Stimulated activated effector memory CD8-positive, alpha-beta T cell treated with anti-CD3 and anti-CD28 coated beads, Interleukin-12 subunit alpha, Interleukin-12 subunit beta, amount 100 ng/mL, for 72 hours (primary cell): ENCODE results near the gene SMARCAL1.

ENCODE experiments used
- ATAC-seq: fragments of 150-1000 bp; cut with Tn5 transposase; 2 replicates; pipeline ENCODE4 v1.10.0; 2021
- DNase-seq, 2 donors: peaks; one replicate each; pipeline ENCODE4 v3.0.0; 2021 to 2022; ENCODE audit warnings: low spot score in 2 of 2
- H3K27ac Mint-ChIP-seq: one replicate; pipeline ENCODE4 v1.8.0; 2022; ENCODE audit warnings: mild to moderate bottlenecking, mixed read lengths
- H3K36me3 Mint-ChIP-seq: one replicate; pipeline ENCODE4 v1.8.0; 2022; ENCODE audit warnings: mild to moderate bottlenecking, mixed read lengths
- H3K4me1 Mint-ChIP-seq: one replicate; pipeline ENCODE4 v1.8.0; 2022; ENCODE audit warnings: mixed read lengths
- H3K4me3 Mint-ChIP-seq: one replicate; pipeline ENCODE4 v1.8.0; 2022; ENCODE audit warnings: mild to moderate bottlenecking, mixed read lengths
- H3K9me3 Mint-ChIP-seq: one replicate; pipeline ENCODE4 v1.8.0; 2022; ENCODE audit warnings: mixed read lengths

The SMARCAL1 gene

GRCh38 chr2:216387262-216387661, 25.0 kb upstream of the SMARCAL1 start:
- DNase-seq, result no peak
- H3K36me3 Mint-ChIP-seq, result no peaks in the 10 kb centered on the region
- peaks cover 14% of the 10 kb centered on the region for H3K4me1 Mint-ChIP-seq
- no peak overlapping the region for H3K27ac Mint-ChIP-seq
- ATAC-seq, result no peak
- no peaks in the 10 kb centered on the region for H3K9me3 Mint-ChIP-seq
- no peak overlapping the region for H3K4me3 Mint-ChIP-seq

DNA sequence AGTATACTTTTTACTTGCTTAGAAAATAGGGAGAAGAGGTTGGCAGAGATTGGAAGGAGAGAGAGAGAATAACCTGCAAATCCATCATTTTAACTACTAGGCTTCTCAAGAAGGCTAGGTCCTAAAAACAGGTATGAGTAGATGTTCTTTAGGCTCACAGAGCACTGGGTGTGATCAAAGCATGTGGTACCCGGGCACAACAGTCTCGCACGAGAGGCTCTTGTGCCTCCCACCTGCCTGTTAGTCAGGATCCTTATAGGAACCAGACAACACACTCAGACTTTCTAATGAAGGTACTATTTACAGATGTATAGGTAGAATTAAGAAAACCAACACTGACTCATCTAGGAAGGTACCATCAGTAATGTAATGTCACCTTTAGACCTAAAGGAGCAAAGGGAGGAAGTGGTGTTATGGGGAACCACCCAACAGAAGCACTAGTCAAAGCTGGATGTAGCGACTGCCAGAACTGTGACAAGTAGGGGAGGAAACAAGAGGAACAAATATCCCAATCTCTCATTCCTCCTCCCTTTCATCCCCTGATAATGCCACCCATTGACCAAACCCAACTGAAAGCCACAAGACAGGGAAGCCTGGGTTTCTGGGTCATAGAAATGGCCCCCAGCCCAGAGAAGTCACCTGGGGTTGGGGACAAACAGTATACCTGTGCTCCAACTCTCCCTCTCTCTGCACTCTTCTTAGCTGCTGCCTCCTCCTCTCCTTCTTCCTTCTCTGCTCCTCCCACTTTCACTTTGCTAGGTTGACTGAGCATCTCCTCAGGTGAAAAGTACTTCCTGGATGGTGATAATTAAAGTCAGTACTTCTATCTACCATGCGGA, 24.0 kb upstream of the SMARCAL1 start:
- Mint-ChIP-seq H3K36me3 (no peaks in the 10 kb centered on the region), H3K4me3 (no peak overlapping the region), H3K9me3 (no peaks in the 10 kb centered on the region), H3K27ac (no peak overlapping the region), H3K4me1 (peaks cover 14% of the 10 kb centered on the region)
- ATAC-seq, result peak; percentile 91
- no peak for DNase-seq

- Mint-ChIP-seq H3K36me3 (no peaks in the 10 kb centered on the region), H3K4me3 (no peak overlapping the region), H3K4me1 (peaks cover 15% of the 10 kb centered on the region), H3K9me3 (no peaks in the 10 kb centered on the region), H3K27ac (no peak overlapping the region)
- ATAC-seq (no peak), DNase-seq (no peak)
Measured at GRCh38 chr2:216389570-216389969, 22.7 kb upstream of the SMARCAL1 start.

GRCh38 chr2:216391401-216391800, 20.9 kb upstream of the SMARCAL1 start:
- Mint-ChIP-seq H3K4me3 (no peak overlapping the region), H3K36me3 (no peaks in the 10 kb centered on the region), H3K27ac (no peak overlapping the region), H3K9me3 (no peaks in the 10 kb centered on the region), H3K4me1 (peaks cover 20% of the 10 kb centered on the region)
- no peak for ATAC-seq
- no peak for DNase-seq

DNA sequence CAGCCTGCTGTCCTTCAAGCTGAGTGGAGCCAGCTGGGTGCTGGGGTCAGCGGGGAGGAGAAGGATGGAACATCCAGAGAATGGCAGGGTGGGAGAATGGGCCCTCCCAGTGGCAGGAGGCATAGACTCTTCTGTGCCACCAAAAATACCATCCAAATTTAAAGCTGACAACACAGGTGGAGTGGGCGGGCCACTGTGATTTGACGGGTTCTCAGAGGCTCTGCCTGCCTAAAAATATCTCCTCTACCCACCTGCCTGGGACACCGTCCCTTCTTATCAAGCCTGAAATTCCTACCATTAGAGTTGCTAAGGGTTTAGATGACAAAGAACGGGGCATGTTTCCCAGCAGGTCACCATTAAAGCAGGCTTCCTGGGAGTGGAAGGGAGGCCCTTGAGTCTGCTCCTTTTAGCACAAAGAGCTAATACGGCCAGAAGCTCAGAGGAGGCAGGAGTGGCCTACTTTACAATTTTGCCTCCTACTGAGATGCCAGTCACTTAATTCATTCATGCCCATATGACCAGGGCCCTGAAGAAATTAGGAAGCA, 20.2 kb upstream of the SMARCAL1 start:
- Mint-ChIP-seq H3K36me3 (no peaks in the 10 kb centered on the region), H3K27ac (no peak overlapping the region), H3K9me3 (no peaks in the 10 kb centered on the region), H3K4me3 (no peak overlapping the region), H3K4me1 (peaks cover 20% of the 10 kb centered on the region)
- no peak for DNase-seq
- ATAC-seq, result no peak

DNA sequence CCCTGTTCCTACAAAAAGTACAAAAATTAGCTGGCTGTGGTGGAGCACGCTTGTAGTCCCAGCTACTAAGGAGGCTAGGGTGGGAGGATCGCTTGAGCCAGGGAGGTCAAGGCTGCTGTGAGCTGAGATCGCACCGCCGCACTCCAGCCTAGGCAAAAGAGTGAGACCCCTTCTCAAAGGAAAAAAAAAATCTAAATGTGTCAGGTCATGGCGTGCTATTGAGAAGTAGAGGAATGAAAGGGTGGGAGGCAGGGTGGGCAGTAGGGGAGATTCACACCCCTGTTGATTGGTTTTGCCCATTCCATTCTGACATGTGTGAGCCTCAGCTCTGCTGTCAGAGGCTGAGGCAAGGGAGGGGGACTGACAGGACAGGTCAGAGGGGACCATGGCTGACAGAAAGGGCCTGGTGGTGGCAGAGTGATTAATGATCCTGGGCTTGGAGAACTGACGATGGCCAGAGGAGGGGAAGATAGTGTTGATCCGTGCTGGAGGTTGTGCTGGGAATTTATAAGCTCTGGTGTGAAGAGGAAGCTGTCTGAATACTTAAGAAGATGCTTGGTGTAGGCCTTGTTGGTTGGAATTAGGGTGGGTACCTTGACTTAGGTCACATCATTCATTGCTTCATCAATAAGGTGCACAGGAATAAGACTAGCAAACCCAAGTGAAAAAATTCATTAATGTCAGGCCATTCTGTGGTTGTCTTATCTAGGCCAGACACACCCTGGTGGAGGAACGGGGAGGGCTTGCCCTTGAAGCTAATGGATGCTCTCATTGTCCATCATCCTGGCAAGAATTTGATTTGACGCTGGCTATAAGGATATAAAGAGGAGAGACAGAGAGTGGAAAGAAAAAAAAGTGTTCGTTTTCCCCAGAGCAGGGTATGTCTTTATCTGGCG, 19.1 kb upstream of the SMARCAL1 start:
- no peaks in the 10 kb centered on the region for H3K9me3 Mint-ChIP-seq
- H3K4me1 Mint-ChIP-seq, result peaks cover 13% of the 10 kb centered on the region
- no peak overlapping the region for H3K27ac Mint-ChIP-seq
- no peak overlapping the region for H3K4me3 Mint-ChIP-seq
- H3K36me3 Mint-ChIP-seq, result no peaks in the 10 kb centered on the region
- no peak for ATAC-seq
- no peak for DNase-seq

DNA sequence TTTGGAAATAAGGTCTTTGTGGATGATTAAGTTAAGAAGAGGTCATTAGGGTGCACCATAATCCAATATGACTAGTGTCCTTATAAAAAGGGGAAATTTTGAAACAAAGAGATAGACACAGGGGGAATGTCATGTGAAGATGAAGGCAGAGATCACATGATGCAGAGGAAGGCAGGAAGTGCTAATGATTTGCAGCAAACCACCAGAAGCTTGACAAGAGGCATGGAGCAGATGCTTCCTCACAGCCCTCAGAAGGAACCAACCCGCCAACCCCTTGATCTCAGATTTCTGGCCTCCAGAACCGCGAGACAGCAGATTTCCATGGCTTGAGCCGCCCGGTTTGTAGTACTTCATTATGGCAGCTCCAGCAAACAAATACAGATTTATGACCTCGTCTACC, 17.4 kb upstream of the SMARCAL1 start:
- Mint-ChIP-seq H3K27ac (no peak overlapping the region), H3K36me3 (no peaks in the 10 kb centered on the region), H3K9me3 (no peaks in the 10 kb centered on the region), H3K4me1 (peaks cover 6% of the 10 kb centered on the region), H3K4me3 (no peak overlapping the region)
- ATAC-seq (no peak), DNase-seq (no peak)

DNA sequence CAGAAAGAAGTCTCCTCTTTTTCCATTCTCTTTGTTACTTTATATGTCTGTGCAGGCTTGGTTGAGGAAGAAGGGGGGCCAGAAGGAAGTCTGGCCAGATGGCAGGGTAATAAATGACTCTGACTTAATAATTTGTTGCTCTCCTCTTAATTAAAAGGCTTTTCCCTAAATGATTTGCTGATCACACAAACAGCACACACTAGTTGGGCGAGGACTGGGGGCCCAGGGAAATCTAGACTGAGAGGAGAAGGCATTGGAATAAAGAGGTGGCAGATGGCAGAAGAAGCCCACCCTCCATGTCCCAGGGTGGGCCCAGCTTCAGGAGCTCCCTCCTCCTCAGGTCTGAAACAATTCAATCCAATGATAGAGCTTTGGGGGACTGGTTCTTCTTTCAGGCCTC, 12.7 kb upstream of the SMARCAL1 start:
- DNase-seq, result no peak
- Mint-ChIP-seq H3K4me3 (no peak overlapping the region), H3K9me3 (no peaks in the 10 kb centered on the region), H3K4me1 (peaks cover 4% of the 10 kb centered on the region), H3K27ac (no peak overlapping the region), H3K36me3 (no peaks in the 10 kb centered on the region)
- no peak for ATAC-seq

DNA sequence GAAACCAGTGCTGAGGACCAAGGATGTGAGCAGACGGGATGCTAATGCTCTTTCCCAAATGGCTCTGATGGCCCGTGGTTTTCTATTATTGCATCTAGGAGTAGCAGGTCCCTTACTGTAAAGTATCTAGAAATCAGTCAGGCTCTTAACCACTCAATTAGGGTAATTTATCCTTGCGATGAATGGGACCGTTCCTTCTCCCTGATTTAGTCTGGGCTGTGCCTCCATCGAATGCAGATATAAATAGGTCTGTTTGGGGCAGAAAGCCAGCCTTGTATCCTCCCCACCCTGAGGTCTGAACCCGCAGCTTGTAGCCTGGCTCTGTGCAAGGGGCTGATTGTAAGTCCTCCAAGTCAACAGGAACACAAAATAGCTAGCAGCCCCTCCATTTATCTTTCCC, 9.5 kb upstream of the SMARCAL1 start:
- ATAC-seq, result no peak
- no peak overlapping the region for H3K4me3 Mint-ChIP-seq
- no peak overlapping the region for H3K27ac Mint-ChIP-seq
- H3K36me3 Mint-ChIP-seq, result no peaks in the 10 kb centered on the region
- DNase-seq, result no peak
- H3K4me1 Mint-ChIP-seq, result no peaks in the 10 kb centered on the region
- H3K9me3 Mint-ChIP-seq, result no peaks in the 10 kb centered on the region

DNA sequence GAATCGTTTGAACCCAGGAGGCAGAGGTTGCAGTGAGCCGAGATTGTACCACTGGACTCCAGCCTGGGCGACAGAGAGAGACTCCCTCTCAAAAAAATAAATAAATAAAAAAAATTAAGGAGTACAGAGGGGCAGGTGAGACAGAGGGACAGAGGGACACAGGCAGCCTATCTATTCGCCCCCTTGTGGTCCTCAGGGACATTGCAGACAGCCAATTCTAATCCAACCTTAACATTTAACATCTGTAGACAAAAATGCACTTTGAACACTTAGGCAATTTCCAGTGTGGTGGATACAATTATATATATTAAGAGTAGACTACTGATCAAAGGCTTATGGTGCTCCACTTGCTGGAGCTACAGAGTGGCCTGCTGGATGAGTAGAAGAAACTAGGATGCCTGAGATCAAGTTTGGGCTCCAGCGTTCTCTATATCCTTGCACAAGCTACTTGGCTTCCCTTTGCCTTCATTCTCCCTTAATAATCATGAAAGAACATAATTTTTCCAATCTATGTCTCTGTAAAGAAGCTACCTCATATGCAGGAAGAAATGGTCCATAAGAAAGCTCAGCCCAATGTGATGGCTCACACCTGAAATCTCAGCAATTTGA, 8.2 kb upstream of the SMARCAL1 start:
- Mint-ChIP-seq H3K4me3 (no peak overlapping the region), H3K27ac (no peak overlapping the region), H3K4me1 (no peaks in the 10 kb centered on the region), H3K9me3 (no peaks in the 10 kb centered on the region), H3K36me3 (no peaks in the 10 kb centered on the region)
- peak; percentile 63 for ATAC-seq
- DNase-seq, result no peak

- peak overlapping the region; percentile 41 for H3K27ac Mint-ChIP-seq
- ATAC-seq (no peak), DNase-seq (no peak)
- H3K9me3 Mint-ChIP-seq, result no peaks in the 10 kb centered on the region
- H3K4me1 Mint-ChIP-seq, result no peaks in the 10 kb centered on the region
- no peak overlapping the region for H3K4me3 Mint-ChIP-seq
- no peaks in the 10 kb centered on the region for H3K36me3 Mint-ChIP-seq
Measured at GRCh38 chr2:216405588-216405987, 6.7 kb upstream of the SMARCAL1 start.

DNA sequence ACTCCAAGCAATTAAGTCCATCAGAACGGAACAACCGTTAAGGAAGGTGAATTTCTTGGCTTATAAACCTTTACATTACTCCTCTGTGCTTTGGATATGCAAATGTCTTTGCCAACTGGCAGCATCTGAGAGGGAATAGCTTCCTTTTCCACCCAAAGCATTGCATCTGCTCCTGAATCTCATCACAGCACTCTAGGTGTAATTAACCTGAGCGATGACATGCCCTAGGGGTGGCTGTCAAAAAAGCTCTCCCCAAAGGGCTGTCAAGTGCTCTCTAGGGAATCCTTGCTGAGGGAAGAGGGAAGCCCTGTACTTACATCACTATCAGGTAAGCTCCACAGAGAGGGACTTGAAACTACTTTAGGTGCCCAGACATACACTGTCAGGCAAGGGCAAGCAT, 5.5 kb upstream of the SMARCAL1 start:
- ATAC-seq, result no peak
- Mint-ChIP-seq H3K27ac (no peak overlapping the region), H3K4me1 (no peaks in the 10 kb centered on the region), H3K9me3 (no peaks in the 10 kb centered on the region), H3K4me3 (no peak overlapping the region), H3K36me3 (no peaks in the 10 kb centered on the region)
- no peak for DNase-seq

DNA sequence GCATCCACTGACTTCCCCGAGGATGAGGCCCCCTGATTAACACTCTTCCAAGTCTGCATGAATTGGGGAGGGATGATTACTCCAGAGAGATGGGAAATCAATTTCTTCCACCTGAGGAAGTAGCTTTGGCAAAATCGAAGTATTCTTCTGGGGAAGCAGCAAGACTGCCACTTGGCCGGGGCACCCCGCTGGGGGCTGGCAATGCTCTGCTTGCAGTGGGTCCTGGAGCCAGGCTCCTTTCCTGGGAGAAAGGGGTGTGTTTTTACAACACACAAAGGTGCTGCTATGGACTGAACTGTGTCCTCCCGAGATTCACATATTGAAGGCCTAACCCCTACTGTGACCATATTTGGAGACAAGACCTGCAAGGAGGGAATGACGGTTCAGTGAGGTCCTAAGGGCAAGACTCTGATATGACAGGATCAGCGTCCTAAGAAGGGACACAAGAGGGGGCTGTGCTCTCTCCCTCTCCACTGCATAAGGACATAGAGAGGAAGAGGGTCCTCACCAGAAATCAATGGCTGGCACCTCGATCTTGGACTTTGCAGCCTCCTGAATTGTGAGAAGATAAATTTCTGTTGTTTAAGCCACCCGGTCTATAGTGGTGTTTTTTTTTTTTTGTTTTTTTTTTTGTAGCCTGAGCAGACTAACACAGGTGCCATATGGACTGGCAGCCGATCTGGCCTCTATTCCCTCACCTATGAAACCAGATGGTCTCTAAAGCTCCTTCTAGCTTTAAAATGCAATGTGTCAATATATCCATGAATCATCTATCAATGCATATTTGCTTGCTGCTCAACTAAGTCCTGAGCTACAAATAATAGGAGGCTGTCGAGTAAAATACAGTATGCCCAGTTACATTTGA, 3.6 kb upstream of the SMARCAL1 start:
- H3K9me3 Mint-ChIP-seq, result no peaks in the 10 kb centered on the region
- DNase-seq (no peak), ATAC-seq (no peak)
- peaks cover 10% of the 10 kb centered on the region for H3K36me3 Mint-ChIP-seq
- H3K4me1 Mint-ChIP-seq, result peaks cover 7% of the 10 kb centered on the region
- H3K4me3 Mint-ChIP-seq, result no peak overlapping the region
- no peak overlapping the region for H3K27ac Mint-ChIP-seq

DNA sequence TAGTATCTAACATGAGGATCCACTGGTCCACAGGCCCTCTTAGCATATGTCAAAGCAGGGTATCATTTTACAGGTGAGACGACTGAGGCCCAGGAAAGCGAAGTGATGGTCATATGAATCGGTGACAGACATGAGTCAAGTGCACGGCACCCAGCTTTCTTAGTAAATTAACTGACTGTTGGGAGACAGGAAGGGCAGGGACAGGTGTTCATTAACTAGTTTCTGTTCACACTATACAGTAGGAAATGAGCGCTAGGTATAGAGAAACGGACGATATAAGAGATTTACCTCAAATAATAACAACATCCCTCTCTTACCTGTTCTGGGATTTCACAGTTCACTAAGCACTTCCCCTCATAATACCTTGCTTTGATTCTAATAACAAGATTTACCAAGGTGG, 1.7 kb upstream of the SMARCAL1 start:
- no peaks in the 10 kb centered on the region for H3K9me3 Mint-ChIP-seq
- ATAC-seq (no peak), DNase-seq (no peak)
- H3K4me3 Mint-ChIP-seq, result no peak overlapping the region
- peaks cover 7% of the 10 kb centered on the region for H3K4me1 Mint-ChIP-seq
- peaks cover 19% of the 10 kb centered on the region for H3K36me3 Mint-ChIP-seq
- no peak overlapping the region for H3K27ac Mint-ChIP-seq

DNA sequence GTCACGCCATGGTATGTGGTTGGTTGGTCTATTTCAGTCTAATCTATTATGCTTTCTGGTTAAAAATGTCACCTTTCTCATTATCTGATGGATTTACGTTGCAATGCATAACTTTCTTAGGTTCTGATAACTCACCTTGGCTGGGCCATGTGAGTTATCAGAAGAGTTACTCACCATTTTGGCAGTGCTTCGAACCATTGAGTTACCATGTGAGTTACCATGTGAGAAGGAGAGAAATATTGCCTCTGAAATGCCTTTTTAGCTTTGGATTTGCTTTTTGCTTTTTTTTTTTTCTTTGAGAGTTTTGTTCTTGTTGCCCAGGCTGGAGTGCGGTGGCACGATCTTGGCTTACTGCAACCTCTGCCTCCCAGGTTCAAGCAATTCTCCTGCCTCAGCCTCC, 1.6 kb downstream of the SMARCAL1 start:
- Mint-ChIP-seq H3K36me3 (peaks cover 43% of the 10 kb centered on the region), H3K9me3 (no peaks in the 10 kb centered on the region), H3K4me1 (peaks cover 27% of the 10 kb centered on the region), H3K27ac (no peak overlapping the region), H3K4me3 (peak overlapping the region; percentile 99)
- DNase-seq, result no peak
- no peak for ATAC-seq
